ENCODE data around the gene HTR3E.
"Not testable (repeated sequence)": the region's sequence is repeated elsewhere in the genome, so short reads cannot be mapped to it uniquely, and the experiment has no call there.

The HTR3E gene

GRCh38 chr3:184096811-184097383, at the start of gene HTR3E:
TSS of gene HTR3E (plus strand) at chr3:184097064. CDS start at chr3:184097530, 466 bp downstream.
- no peak for DNase-seq (ENCODE audit: low spot score)

GRCh38 chr3:184050217-184050847, 46.5 kb upstream of the HTR3E start:
- DNase-seq (ENCODE audit: low spot score), result no peak

- DNase-seq (ENCODE audit: low spot score), result no peak
Observed at GRCh38 chr3:184052767-184053166, 44.1 kb upstream of the HTR3E start, which contains the start of gene HTR3C. TSS of gene HTR3C (plus strand) at chr3:184053047. CDS start at chr3:184053081, 34 bp downstream.

- peak; percentile 83 for DNase-seq (ENCODE audit: low spot score)
Observed at GRCh38 chr3:184058029-184058428, 38.8 kb upstream of the HTR3E start.

- no peak for DNase-seq (ENCODE audit: low spot score)
Observed at GRCh38 chr3:184059424-184059823, 37.4 kb upstream of the HTR3E start.

- no peak for DNase-seq (ENCODE audit: low spot score)
Observed at GRCh38 chr3:184062637-184063036, 34.2 kb upstream of the HTR3E start.

- DNase-seq (ENCODE audit: low spot score), result no peak
Observed at GRCh38 chr3:184066211-184066610, 30.7 kb upstream of the HTR3E start.

GRCh38 chr3:184067573-184068055, 29.2 kb upstream of the HTR3E start:
- DNase-seq (ENCODE audit: low spot score), result no peak

GRCh38 chr3:184068344-184068743, 28.5 kb upstream of the HTR3E start:
- DNase-seq (ENCODE audit: low spot score), result no peak

- DNase-seq (ENCODE audit: low spot score), result not testable (repeated sequence)
Observed at GRCh38 chr3:184071142-184071541, 25.7 kb upstream of the HTR3E start.

- no peak for DNase-seq (ENCODE audit: low spot score)
Observed at GRCh38 chr3:184073621-184074020, 23.2 kb upstream of the HTR3E start.

- no peak for DNase-seq (ENCODE audit: low spot score)
Observed at GRCh38 chr3:184075901-184076300, 21.0 kb upstream of the HTR3E start.

- DNase-seq (ENCODE audit: low spot score), result no peak
Observed at GRCh38 chr3:184077881-184078280, 19.0 kb upstream of the HTR3E start.

- no peak for DNase-seq (ENCODE audit: low spot score)
Observed at GRCh38 chr3:184078851-184079250, 18.0 kb upstream of the HTR3E start.

GRCh38 chr3:184081116-184081830, 15.6 kb upstream of the HTR3E start:
- no peak for DNase-seq (ENCODE audit: low spot score)

- DNase-seq (ENCODE audit: low spot score), result no peak
Observed at GRCh38 chr3:184082034-184082433, 14.8 kb upstream of the HTR3E start.

- DNase-seq (ENCODE audit: low spot score), result no peak
Observed at GRCh38 chr3:184082465-184082864, 14.4 kb upstream of the HTR3E start.

- peak; percentile 8 for DNase-seq (ENCODE audit: low spot score)
Observed at GRCh38 chr3:184085389-184085852, 11.4 kb upstream of the HTR3E start.

GRCh38 chr3:184092199-184092598, 4.7 kb upstream of the HTR3E start:
- no peak for DNase-seq (ENCODE audit: low spot score)

- DNase-seq (ENCODE audit: low spot score), result no peak
Observed at GRCh38 chr3:184097556-184097955, 692 bp downstream of the HTR3E start.

- no peak for DNase-seq (ENCODE audit: low spot score)
Observed at GRCh38 chr3:184099806-184100686, 3.2 kb downstream of the HTR3E start.

- DNase-seq (ENCODE audit: low spot score), result peak; percentile 78
Observed at GRCh38 chr3:184110316-184110725, 13.5 kb downstream of the HTR3E start.
